ENCODE measurements around the gene ENAH.
"Not testable (repeated sequence)": the region's sequence is repeated elsewhere in the genome, so short reads cannot be mapped to it uniquely, and the experiment has no call there.

ENAH gene

GRCh38 chr1:225657462-225657989 lies 4.6 kb upstream of the ENAH start:
- H3K27ac Mint-ChIP-seq = no peak overlapping the region
- no peak overlapping the region for H3K4me3 Mint-ChIP-seq
- H3K4me1 Mint-ChIP-seq = peaks cover 4% of the 10 kb centered on the region
- no peaks in the 10 kb centered on the region for H3K9me3 Mint-ChIP-seq
- H3K27me3 Mint-ChIP-seq = no peaks in the 10 kb centered on the region
- no peaks in the 10 kb centered on the region for H3K36me3 Mint-ChIP-seq

GRCh38 chr1:225656259-225656655 lies 3.3 kb upstream of the ENAH start:
- not testable (repeated sequence) for H3K4me3 Mint-ChIP-seq, H3K9me3 Mint-ChIP-seq, H3K27me3 Mint-ChIP-seq, H3K27ac Mint-ChIP-seq, H3K36me3 Mint-ChIP-seq
- H3K4me1 Mint-ChIP-seq = peaks cover 15% of the 10 kb centered on the region

GRCh38 chr1:225655509-225656258 lies 2.8 kb upstream of the ENAH start:
- Mint-ChIP-seq H3K4me3 (no peak overlapping the region), H3K27me3 (peaks cover 13% of the 10 kb centered on the region), H3K4me1 (peaks cover 15% of the 10 kb centered on the region), H3K36me3 (no peaks in the 10 kb centered on the region), H3K9me3 (no peaks in the 10 kb centered on the region), H3K27ac (no peak overlapping the region)

GRCh38 chr1:225654688-225655508 lies 2.0 kb upstream of the ENAH start:
- no peak overlapping the region for H3K27ac Mint-ChIP-seq
- peak overlapping the region; percentile 86 for H3K4me3 Mint-ChIP-seq
- peaks cover 15% of the 10 kb centered on the region for H3K4me1 Mint-ChIP-seq
- H3K9me3 Mint-ChIP-seq = no peaks in the 10 kb centered on the region
- no peaks in the 10 kb centered on the region for H3K36me3 Mint-ChIP-seq
- peaks cover 16% of the 10 kb centered on the region for H3K27me3 Mint-ChIP-seq

GRCh38 chr1:225654277-225654597 lies 1.3 kb upstream of the ENAH start:
- Mint-ChIP-seq H3K9me3 (no peaks in the 10 kb centered on the region), H3K36me3 (no peaks in the 10 kb centered on the region), H3K27ac (no peak overlapping the region), H3K4me1 (peaks cover 15% of the 10 kb centered on the region), H3K27me3 (peaks cover 19% of the 10 kb centered on the region), H3K4me3 (peak overlapping the region; percentile 86)

- Mint-ChIP-seq H3K9me3 (no peaks in the 10 kb centered on the region), H3K27ac (peak overlapping the region; percentile 35), H3K27me3 (peaks cover 21% of the 10 kb centered on the region), H3K36me3 (no peaks in the 10 kb centered on the region), H3K4me3 (peak overlapping the region; percentile 86), H3K4me1 (peaks cover 15% of the 10 kb centered on the region)
Measured at GRCh38 chr1:225653463-225654276, 747 bp upstream of the ENAH start.

- peak overlapping the region; percentile 33 for H3K27ac Mint-ChIP-seq
- peak overlapping the region; percentile 90 for H3K4me3 Mint-ChIP-seq
- no peaks in the 10 kb centered on the region for H3K36me3 Mint-ChIP-seq
- peaks cover 26% of the 10 kb centered on the region for H3K27me3 Mint-ChIP-seq
- peaks cover 15% of the 10 kb centered on the region for H3K4me1 Mint-ChIP-seq
- H3K9me3 Mint-ChIP-seq = no peaks in the 10 kb centered on the region
Measured at GRCh38 chr1:225651872-225652728, 823 bp downstream of the ENAH start.

- Mint-ChIP-seq H3K9me3 (no peaks in the 10 kb centered on the region), H3K27me3 (peaks cover 26% of the 10 kb centered on the region), H3K27ac (no peak overlapping the region), H3K4me1 (peaks cover 15% of the 10 kb centered on the region), H3K36me3 (no peaks in the 10 kb centered on the region), H3K4me3 (peak overlapping the region; percentile 90)
Measured at GRCh38 chr1:225651376-225651871, 1.5 kb downstream of the ENAH start.

GRCh38 chr1:225650179-225650578 lies 2.7 kb downstream of the ENAH start:
- no peak overlapping the region for H3K4me3 Mint-ChIP-seq
- H3K9me3 Mint-ChIP-seq = no peaks in the 10 kb centered on the region
- no peak overlapping the region for H3K27ac Mint-ChIP-seq
- peaks cover 32% of the 10 kb centered on the region for H3K27me3 Mint-ChIP-seq
- peaks cover 15% of the 10 kb centered on the region for H3K4me1 Mint-ChIP-seq
- H3K36me3 Mint-ChIP-seq = no peaks in the 10 kb centered on the region

- no peak overlapping the region for H3K27ac Mint-ChIP-seq
- H3K36me3 Mint-ChIP-seq = no peaks in the 10 kb centered on the region
- peaks cover 22% of the 10 kb centered on the region for H3K27me3 Mint-ChIP-seq
Measured at GRCh38 chr1:225645194-225645895, 7.6 kb downstream of the ENAH start.

GRCh38 chr1:225644666-225645065 lies 8.3 kb downstream of the ENAH start:
- H3K36me3 Mint-ChIP-seq = no peaks in the 10 kb centered on the region
- H3K27me3 Mint-ChIP-seq = peaks cover 20% of the 10 kb centered on the region
- H3K4me1 Mint-ChIP-seq = no peaks in the 10 kb centered on the region
- no peak overlapping the region for H3K4me3 Mint-ChIP-seq
- no peaks in the 10 kb centered on the region for H3K9me3 Mint-ChIP-seq
- H3K27ac Mint-ChIP-seq = no peak overlapping the region

More at GRCh38 chr1:225645194-225645895, 7.6 kb downstream of the ENAH start:
- H3K4me1 Mint-ChIP-seq = no peaks in the 10 kb centered on the region
- H3K9me3 Mint-ChIP-seq = no peaks in the 10 kb centered on the region
- H3K4me3 Mint-ChIP-seq = no peak overlapping the region

- no peak overlapping the region for H3K4me3 Mint-ChIP-seq
- H3K36me3 Mint-ChIP-seq = peaks cover 1% of the 10 kb centered on the region
- peaks cover 13% of the 10 kb centered on the region for H3K27me3 Mint-ChIP-seq
- no peaks in the 10 kb centered on the region for H3K9me3 Mint-ChIP-seq
- H3K27ac Mint-ChIP-seq = no peak overlapping the region
- no peaks in the 10 kb centered on the region for H3K4me1 Mint-ChIP-seq
Measured at GRCh38 chr1:225642177-225642576, 10.7 kb downstream of the ENAH start.

GRCh38 chr1:225638853-225639252 lies 14.1 kb downstream of the ENAH start:
- Mint-ChIP-seq H3K27ac (no peak overlapping the region), H3K4me3 (no peak overlapping the region), H3K4me1 (no peaks in the 10 kb centered on the region), H3K36me3 (peaks cover 1% of the 10 kb centered on the region), H3K9me3 (no peaks in the 10 kb centered on the region), H3K27me3 (peaks cover 6% of the 10 kb centered on the region)

- no peak overlapping the region for H3K4me3 Mint-ChIP-seq
- H3K27me3 Mint-ChIP-seq = peaks cover 4% of the 10 kb centered on the region
- no peaks in the 10 kb centered on the region for H3K9me3 Mint-ChIP-seq
- no peaks in the 10 kb centered on the region for H3K4me1 Mint-ChIP-seq
- no peak overlapping the region for H3K27ac Mint-ChIP-seq
- peaks cover 1% of the 10 kb centered on the region for H3K36me3 Mint-ChIP-seq
Measured at GRCh38 chr1:225637651-225638199, 15.2 kb downstream of the ENAH start.
